Esophagus squamous epithelium (tissue), 5 donors: ENCODE results near the gene RSPH10B2. TPM values are rescaled to one million over a fixed set of nuclear protein-coding genes. Genes with fewer than 3 reads are reported as not detected.
A peak's percentile ranks its signal among the peaks of the same experiment; 100 is the strongest.
"Not testable (repeated sequence)": the region's sequence is repeated elsewhere in the genome, so short reads cannot be mapped to it uniquely, and the experiment has no call there.

Experiments
- DNase-seq: peaks from one replicate; lab custom pipeline; 2025; lab: John Stamatoyannopoulos, UW
- H3K27ac ChIP-seq, 4 donors: fragments of 200-600 bp; sonication (generic); one replicate each; pipeline ENCODE4 v1.5.1; 2016 to 2019; ENCODE audit warnings: mild to moderate bottlenecking in 1 of 4
- H3K27me3 ChIP-seq, 4 donors: fragments of 200-600 bp; sonication (generic); 1 replicate in 3 of 4; 2 replicates in 1 of 4; pipeline versions ENCODE4 v1.5.1 to v1.6.0; 2017 to 2021; ENCODE audit warnings: antibody characterized with exemption in 1 of 4
- H3K36me3 ChIP-seq, 3 donors: fragments of 200-600 bp; sonication (generic); one replicate each; pipeline ENCODE4 v1.5.1; 2016 to 2019
- H3K4me1 ChIP-seq, 3 donors: fragments of 200-600 bp; sonication (generic); one replicate each; pipeline ENCODE4 v1.5.1; 2017 to 2019
- H3K4me3 ChIP-seq, 4 donors: fragments of 200-600 bp; sonication (generic); 1 replicate in 3 of 4; 2 replicates in 1 of 4; pipeline ENCODE4 v1.5.1; 2016 to 2019; ENCODE audit warnings: mild to moderate bottlenecking in 2 of 4, moderate library complexity in 1 of 4
- H3K9me3 ChIP-seq, 3 donors: fragments of 200-600 bp; sonication (generic); one replicate each; pipeline ENCODE4 v1.5.1; 2016 to 2019
- POLR2A ChIP-seq, 4 donors: fragments of 450-650 bp; IDR thresholded peaks; one replicate each; pipeline ENCODE4 v1.6.1; 2017; ENCODE audit warnings: antibody characterized with exemption in 4 of 4, mild to moderate bottlenecking in 4 of 4, moderate library complexity in 3 of 4
- WGBS, 2 donors: methylation state at CpG; one replicate each; pipeline ENCODE4 v1.1.5; 2018; 5-methylcytosine and 5-hydroxymethylcytosine counted together
- intact Hi-C: fragments of 100-400 bp; cut with DNase I; formaldehyde crosslinking; loops from one replicate; pipeline ENCODE4 v1.15.0; 2022
- total RNA-seq, 4 donors: library from RNA; depleted of rRNA; stranded (reverse); fragments of >200 nt; gene quantifications; one replicate each; pipeline ENCODE4 v1.1.0, GENCODE V29; 2016
- TF ChIP-seq, protein P1 (sequence below), 6 experiments: fragments of 450-650 bp in 4 of 6; fragments of 200-600 bp in 2 of 6; sonication (generic) in 2 of 6; IDR thresholded peaks; one replicate each; pipeline ENCODE4 v1.5.1; 2016 to 2019; ENCODE audit warnings: antibody characterized with exemption in 6 of 6, mild to moderate bottlenecking in 4 of 6, moderate library complexity in 4 of 6
- donor health status: DM: yes; HTN: yes; CAD: no.

Gene RSPH10B2
- total RNA-seq, 4 donors from 2014 or later: not detected

DNA sequence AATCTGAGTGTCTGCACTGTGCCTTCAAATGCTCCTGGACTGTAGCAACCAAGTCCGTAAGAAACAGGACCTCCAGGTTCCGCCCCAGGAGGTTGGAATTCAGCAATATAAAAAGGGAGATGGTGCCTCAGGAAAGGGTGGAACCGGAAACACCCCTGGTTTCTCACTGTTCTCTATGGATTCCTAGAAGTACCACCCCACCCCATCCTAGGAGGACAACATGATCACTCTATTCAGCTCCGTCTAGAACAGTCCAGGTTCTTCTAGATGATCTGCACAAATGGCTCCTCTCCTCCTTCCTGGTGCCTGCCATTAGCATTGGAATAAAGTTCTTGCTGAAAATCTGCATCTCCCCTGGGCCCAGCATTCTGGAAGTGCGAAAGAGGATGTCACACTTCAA lies 39.5 kb upstream of the RSPH10B2 start:
- intact Hi-C loops: no loop called here
- WGBS, 2 donors: 78 to 79% methylated on average over 4 to 5 of the region's 5 CpGs
- Histone ChIP-seq H3K27me3 (peaks cover 0 to 10% (median 0%) of the 10 kb centered on the region in 4 donors), H3K27ac (no peak overlapping the region), H3K9me3 (no peaks in the 10 kb centered on the region), H3K4me1 (no peaks in the 10 kb centered on the region), H3K36me3 (no peaks in the 10 kb centered on the region), H3K4me3 (no peak overlapping the region)
- TF ChIP-seq POLR2A (IDR thresholded peaks at IDR 0.05): no peak
- TF ChIP-seq, protein P1, sequence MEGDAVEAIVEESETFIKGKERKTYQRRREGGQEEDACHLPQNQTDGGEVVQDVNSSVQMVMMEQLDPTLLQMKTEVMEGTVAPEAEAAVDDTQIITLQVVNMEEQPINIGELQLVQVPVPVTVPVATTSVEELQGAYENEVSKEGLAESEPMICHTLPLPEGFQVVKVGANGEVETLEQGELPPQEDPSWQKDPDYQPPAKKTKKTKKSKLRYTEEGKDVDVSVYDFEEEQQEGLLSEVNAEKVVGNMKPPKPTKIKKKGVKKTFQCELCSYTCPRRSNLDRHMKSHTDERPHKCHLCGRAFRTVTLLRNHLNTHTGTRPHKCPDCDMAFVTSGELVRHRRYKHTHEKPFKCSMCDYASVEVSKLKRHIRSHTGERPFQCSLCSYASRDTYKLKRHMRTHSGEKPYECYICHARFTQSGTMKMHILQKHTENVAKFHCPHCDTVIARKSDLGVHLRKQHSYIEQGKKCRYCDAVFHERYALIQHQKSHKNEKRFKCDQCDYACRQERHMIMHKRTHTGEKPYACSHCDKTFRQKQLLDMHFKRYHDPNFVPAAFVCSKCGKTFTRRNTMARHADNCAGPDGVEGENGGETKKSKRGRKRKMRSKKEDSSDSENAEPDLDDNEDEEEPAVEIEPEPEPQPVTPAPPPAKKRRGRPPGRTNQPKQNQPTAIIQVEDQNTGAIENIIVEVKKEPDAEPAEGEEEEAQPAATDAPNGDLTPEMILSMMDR (IDR thresholded peaks at IDR 0.05): no peak
- no peak for DNase-seq

DNA sequence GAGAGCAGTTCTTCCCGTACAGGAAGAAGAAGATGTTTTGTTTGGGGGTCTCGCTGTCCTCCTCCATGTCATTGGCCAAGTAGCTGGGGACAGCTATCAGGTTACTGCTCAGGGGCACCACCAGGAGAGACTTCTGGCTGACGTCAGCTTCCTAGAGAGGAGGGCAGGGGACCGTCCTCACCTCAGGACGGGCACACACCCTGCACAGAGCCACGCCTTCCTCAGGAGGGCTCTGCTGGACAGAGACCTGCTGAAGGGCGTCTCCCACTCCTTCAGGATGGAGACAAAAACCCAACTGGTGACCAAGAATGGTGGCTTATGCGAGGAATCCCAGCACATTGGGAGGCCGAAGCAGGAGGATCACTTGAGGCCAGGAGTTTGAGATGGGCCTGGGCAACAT lies 38.0 kb upstream of the RSPH10B2 start:
- 82 to 84% methylated on average over 3 to 9 of the region's 9 CpGs for WGBS, 2 donors
- intact Hi-C loops, H3K27me3 ChIP-seq, H3K9me3 ChIP-seq, H3K4me1 ChIP-seq, DNase-seq, H3K36me3 ChIP-seq, H3K4me3 ChIP-seq, H3K27ac ChIP-seq: not testable (repeated sequence)

DNA sequence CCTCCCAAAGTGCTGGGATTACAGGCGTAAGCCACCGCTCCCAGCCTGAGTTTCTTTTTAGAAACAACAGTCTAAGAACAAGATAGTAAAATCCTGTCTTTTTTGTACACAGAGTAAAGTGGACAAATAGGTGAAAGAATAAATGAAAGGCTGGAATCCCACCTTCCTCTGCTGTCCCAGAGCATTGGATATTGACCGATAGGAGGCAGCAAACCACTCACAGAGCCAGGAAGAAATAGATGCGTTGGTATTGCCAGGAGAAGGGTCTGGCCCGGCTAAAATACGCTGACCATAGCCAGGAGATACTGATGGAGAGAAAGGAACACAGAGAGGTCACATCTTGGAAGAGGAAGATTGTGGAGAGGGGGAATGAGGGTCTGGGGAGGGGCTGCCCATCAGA lies 35.8 kb upstream of the RSPH10B2 start:
- 53 to 64% methylated on average over 5 to 6 of the region's 6 CpGs for WGBS, 2 donors
- peaks cover 0 to 10% (median 0%) of the 10 kb centered on the region in 4 donors for H3K27me3 ChIP-seq
- H3K27ac ChIP-seq: no peak overlapping the region
- H3K9me3 ChIP-seq: no peaks in the 10 kb centered on the region
- no peak for DNase-seq
- H3K4me3 ChIP-seq: no peak overlapping the region
- no peaks in the 10 kb centered on the region for H3K4me1 ChIP-seq
- intact Hi-C loops: no loop called here
- TF ChIP-seq, protein P1 (IDR thresholded peaks at IDR 0.05): no peak
- no peak for TF ChIP-seq POLR2A (IDR thresholded peaks at IDR 0.05)
- H3K36me3 ChIP-seq: no peaks in the 10 kb centered on the region

DNA sequence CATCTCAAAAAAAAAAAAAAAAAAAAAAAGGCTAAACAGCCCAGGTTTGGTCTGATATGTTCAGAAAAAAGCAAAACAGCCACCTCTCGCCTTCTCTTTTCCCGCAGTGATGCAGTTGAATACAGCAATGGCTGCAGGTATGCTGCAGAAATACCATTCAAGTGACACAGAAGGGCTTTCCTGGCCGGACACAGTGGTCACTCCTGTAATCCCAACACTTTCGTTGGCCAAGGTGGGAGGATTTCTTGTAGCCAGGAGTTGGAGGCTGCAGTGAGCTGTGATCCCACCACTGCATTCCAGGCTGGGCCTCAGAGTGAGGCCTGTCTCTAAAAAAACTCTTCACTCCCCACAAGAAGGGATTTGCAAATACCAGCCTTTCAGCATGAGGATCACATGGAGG lies 29.6 kb upstream of the RSPH10B2 start:
- 84 to 87% methylated on average over 3 to 4 of the region's 4 CpGs for WGBS, 2 donors
- H3K9me3 ChIP-seq, DNase-seq, H3K36me3 ChIP-seq, intact Hi-C loops, H3K27ac ChIP-seq, H3K27me3 ChIP-seq, H3K4me3 ChIP-seq: not testable (repeated sequence)
- peaks cover 0 to 17% (median 4%) of the 10 kb centered on the region in 3 donors for H3K4me1 ChIP-seq

DNA sequence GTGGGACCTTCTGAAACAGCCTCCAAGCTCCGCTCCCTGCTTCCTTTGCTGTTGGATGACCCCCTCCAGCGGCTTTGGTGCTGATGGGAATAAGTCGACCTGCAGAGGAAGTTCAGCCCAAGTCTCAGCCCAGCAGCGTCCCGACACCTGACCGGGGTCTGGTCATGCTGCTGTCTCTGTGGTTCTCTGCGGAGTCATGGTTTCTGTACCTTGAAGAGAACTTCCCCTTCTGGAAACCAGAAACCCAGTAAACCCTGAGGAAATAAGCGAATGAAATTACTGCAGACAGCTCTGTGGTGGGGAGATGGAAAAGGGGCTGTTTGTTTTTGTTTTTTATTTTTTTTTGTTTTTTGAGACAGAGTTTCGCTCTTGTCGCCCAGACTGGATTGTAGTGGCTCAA lies 28.9 kb upstream of the RSPH10B2 start:
- Histone ChIP-seq H3K27ac (no peak overlapping the region), H3K36me3 (no peaks in the 10 kb centered on the region), H3K27me3 (no peaks in the 10 kb centered on the region), H3K9me3 (no peaks in the 10 kb centered on the region), H3K4me3 (no peak overlapping the region), H3K4me1 (peaks cover 0 to 19% (median 5%) of the 10 kb centered on the region in 3 donors)
- intact Hi-C loops: no loop called here
- 56 to 72% methylated on average over 9 to 10 of the region's 10 CpGs for WGBS, 2 donors
- DNase-seq: no peak
- no peak for TF ChIP-seq POLR2A (IDR thresholded peaks at IDR 0.05)
- TF ChIP-seq, protein P1 (IDR thresholded peaks at IDR 0.05): no peak

DNA sequence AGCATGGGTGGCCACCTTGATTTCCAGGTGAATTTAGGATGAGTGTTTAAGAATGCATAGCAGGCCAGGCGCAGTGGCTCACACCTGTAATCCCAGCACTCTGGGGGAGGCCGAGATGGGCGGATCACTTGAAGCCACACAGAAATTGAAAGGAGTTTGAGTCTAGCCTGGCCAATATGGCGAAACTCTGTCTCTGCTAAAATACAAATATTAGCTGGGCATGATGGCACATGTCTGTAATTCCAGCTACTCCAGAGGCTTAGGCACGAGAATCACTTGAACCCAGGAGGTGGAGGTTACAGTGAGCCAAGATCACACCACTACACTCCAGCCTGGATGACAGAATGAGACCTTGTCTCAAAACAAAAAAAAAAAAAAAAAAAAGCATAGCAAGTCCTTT lies 27.6 kb upstream of the RSPH10B2 start:
- Histone ChIP-seq H3K27ac (peak overlapping the region; percentile 31 to 76 (median 54)), H3K4me1 (peaks cover 4 to 32% (median 9%) of the 10 kb centered on the region in 3 donors)
- DNase-seq, intact Hi-C loops, H3K36me3 ChIP-seq, H3K27me3 ChIP-seq, H3K4me3 ChIP-seq, H3K9me3 ChIP-seq: not testable (repeated sequence)
- 31 to 55% methylated on average over 5 of the region's 5 CpGs for WGBS, 2 donors

DNA sequence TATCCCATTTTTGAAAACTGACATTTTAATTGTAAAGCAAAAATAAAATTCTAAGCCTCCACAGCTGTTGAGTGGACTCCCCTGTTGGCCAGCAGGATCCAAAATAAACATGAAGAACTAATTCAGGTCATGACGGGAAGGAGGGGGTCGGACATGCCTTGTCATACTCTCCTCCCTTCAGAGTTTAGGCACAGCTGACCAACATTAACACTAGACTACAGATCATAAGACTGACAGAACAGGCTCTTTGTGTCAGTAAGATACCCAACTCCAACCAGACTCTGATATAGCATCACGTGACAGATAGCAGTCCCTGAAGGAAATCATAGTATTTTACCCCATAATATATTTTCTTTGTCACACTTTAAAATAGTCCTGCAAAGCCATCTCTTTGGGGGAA lies 26.2 kb upstream of the RSPH10B2 start:
- 77 to 82% methylated on average over 3 of the region's 3 CpGs for WGBS, 2 donors

DNA sequence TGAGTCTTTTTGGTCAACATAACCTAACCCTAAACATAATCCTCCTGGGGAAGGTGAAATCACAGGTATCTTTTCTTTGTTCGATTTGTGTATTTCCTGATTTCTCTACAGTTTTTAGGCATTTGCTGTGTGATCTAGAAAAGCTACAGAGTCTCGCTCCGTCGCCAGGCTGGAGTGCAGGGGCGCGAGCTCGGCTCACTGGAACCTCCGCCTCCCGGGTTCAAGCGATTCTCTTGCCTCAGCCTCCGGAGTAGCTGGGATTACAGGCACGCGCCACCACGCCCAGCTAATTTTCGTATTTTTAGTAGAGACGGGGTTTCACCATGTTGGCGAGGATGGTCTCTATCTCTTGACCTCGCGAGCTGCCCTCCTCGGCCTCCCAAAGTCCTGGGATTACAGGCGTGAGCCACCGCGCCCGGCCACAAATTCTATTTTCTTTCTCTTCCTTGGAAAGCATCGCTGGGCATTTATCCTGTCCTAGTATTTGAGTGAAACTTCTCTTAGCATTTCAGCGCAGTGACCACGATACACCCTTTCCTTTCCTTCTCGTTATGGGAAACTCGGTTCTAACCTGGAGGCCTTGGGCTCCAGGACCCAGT lies 24.9 kb upstream of the RSPH10B2 start:
- WGBS, 2 donors: 59 to 62% methylated on average over 24 to 28 of the region's 29 CpGs
- Histone ChIP-seq H3K4me1 (peaks cover 4 to 40% (median 9%) of the 10 kb centered on the region in 3 donors), H3K27ac (peak overlapping the region; percentile 86 to 94 (median 92)), H3K36me3 (peaks cover 0 to 22% (median 5%) of the 10 kb centered on the region in 3 donors), H3K4me3 (peak overlapping the region; percentile 87 to 95 (median 92))
- intact Hi-C loops, DNase-seq, H3K27me3 ChIP-seq, H3K9me3 ChIP-seq: not testable (repeated sequence)

More for the DNA sequence above, 26.2 kb upstream of the RSPH10B2 start:
- H3K27me3 ChIP-seq: no peaks in the 10 kb centered on the region
- H3K9me3 ChIP-seq: no peaks in the 10 kb centered on the region
- no peak for DNase-seq
- intact Hi-C loops: no loop called here
- H3K36me3 ChIP-seq: peaks cover 0 to 9% (median 0%) of the 10 kb centered on the region in 3 donors
- TF ChIP-seq, protein P1 (IDR thresholded peaks at IDR 0.05): no peak
- TF ChIP-seq POLR2A (IDR thresholded peaks at IDR 0.05): no peak
- no peak overlapping the region for H3K4me3 ChIP-seq
- H3K4me1 ChIP-seq: peaks cover 4 to 40% (median 9%) of the 10 kb centered on the region in 3 donors
- H3K27ac ChIP-seq: no peak overlapping the region
